DND-41 (cell line): ENCODE data around the gene ATP4B.

ENCODE experiments used
- ATAC-seq: fragments of 200-7000 bp; cut with Tn5 transposase; 3 replicates; pipeline ENCODE4 v1.9.1; 2021; ENCODE audit warnings: low read depth; ENCODE audit not compliant: insufficient read depth
- DNase-seq: peaks from one replicate; pipeline ENCODE4 v3.0.0-alpha.2; 2020
- H2AFZ ChIP-seq: 2 replicates; pipeline ENCODE4 v1.6.0; 2012; ENCODE audit warnings: low read depth, low read length
- H3K27ac ChIP-seq: 2 replicates; pipeline ENCODE4 v1.5.1; 2012; ENCODE audit warnings: low read length, inconsistent platforms
- H3K27me3 ChIP-seq: fragments of 200-600 bp; sonication (generic); 2 replicates; pipeline ENCODE4 v1.6.0; 2012; ENCODE audit warnings: low read length, mild to moderate bottlenecking, inconsistent platforms; ENCODE audit not compliant: insufficient read depth, poor library complexity
- H3K36me3 ChIP-seq: 2 replicates; pipeline ENCODE4 v1.5.1; 2012; ENCODE audit warnings: low read length, inconsistent platforms; ENCODE audit not compliant: insufficient read depth
- H3K4me1 ChIP-seq: 2 replicates; pipeline ENCODE4 v1.5.1; 2012; ENCODE audit warnings: mild to moderate bottlenecking, low read length; ENCODE audit not compliant: insufficient read depth
- H3K4me2 ChIP-seq: 2 replicates; pipeline ENCODE4 v1.6.0; 2012; ENCODE audit warnings: mild to moderate bottlenecking, moderate library complexity, low read length, inconsistent platforms; ENCODE audit not compliant: insufficient read depth
- H3K4me3 ChIP-seq, 2 experiments: fragments of 200-600 bp in 1 of 2; shearing (Covaris generic) in 1 of 2; 2 replicates each; pipeline ENCODE4 v1.5.1; 2012 to 2016; ENCODE audit warnings: inconsistent platforms in 2 of 2, low read length in 2 of 2, mild to moderate bottlenecking in 2 of 2, low read depth in 1 of 2, moderate library complexity in 1 of 2
- H3K79me2 ChIP-seq: 2 replicates; pipeline ENCODE4 v1.6.0; 2012; ENCODE audit warnings: low read length, inconsistent platforms; ENCODE audit not compliant: insufficient read depth
- H3K9ac ChIP-seq: 2 replicates; pipeline ENCODE4 v1.6.0; 2012; ENCODE audit warnings: low read depth, mild to moderate bottlenecking, inconsistent platforms, low read length, moderate library complexity
- H3K9me3 ChIP-seq: 2 replicates; pipeline ENCODE4 v1.5.1; 2012; ENCODE audit warnings: low read length, moderate library complexity, mild to moderate bottlenecking, inconsistent platforms; ENCODE audit not compliant: insufficient read depth, severe bottlenecking
- H4K20me1 ChIP-seq: 2 replicates; pipeline ENCODE4 v1.6.0; 2012; ENCODE audit warnings: low read length; ENCODE audit not compliant: insufficient read depth
- EZH2 ChIP-seq: IDR thresholded peaks from 3 replicates; pipeline ENCODE4 v1.6.1; 2012; ENCODE audit warnings: borderline replicate concordance, low read depth, mild to moderate bottlenecking, moderate library complexity, low read length, inconsistent platforms; ENCODE audit not compliant: severe bottlenecking
- TF ChIP-seq, protein P1 (sequence below): IDR thresholded peaks from 2 replicates; pipeline ENCODE4 v1.5.1; 2012; ENCODE audit warnings: borderline replicate concordance, low read length, moderate library complexity, mild to moderate bottlenecking; ENCODE audit not compliant: poor library complexity, severe bottlenecking; ENCODE audit errors: extremely low read depth

ATP4B gene

GRCh38 chr13:113616991-113617749, 40.8 kb downstream of the ATP4B start:
- Histone ChIP-seq H2AFZ (no peak overlapping the region), H3K9ac (no peak overlapping the region), H3K27ac (no peak overlapping the region), H3K9me3 (no peaks in the 10 kb centered on the region), H3K79me2 (peaks cover 91% of the 10 kb centered on the region), H4K20me1 (peaks cover 94% of the 10 kb centered on the region), H3K27me3 (no peaks in the 10 kb centered on the region), H3K4me1 (no peaks in the 10 kb centered on the region), H3K4me3 (no peak overlapping the region), H3K36me3 (peaks cover 72% of the 10 kb centered on the region), H3K4me2 (no peak overlapping the region)
- DNase-seq: no peak
- no peak for TF ChIP-seq EZH2
- TF ChIP-seq, protein P1, sequence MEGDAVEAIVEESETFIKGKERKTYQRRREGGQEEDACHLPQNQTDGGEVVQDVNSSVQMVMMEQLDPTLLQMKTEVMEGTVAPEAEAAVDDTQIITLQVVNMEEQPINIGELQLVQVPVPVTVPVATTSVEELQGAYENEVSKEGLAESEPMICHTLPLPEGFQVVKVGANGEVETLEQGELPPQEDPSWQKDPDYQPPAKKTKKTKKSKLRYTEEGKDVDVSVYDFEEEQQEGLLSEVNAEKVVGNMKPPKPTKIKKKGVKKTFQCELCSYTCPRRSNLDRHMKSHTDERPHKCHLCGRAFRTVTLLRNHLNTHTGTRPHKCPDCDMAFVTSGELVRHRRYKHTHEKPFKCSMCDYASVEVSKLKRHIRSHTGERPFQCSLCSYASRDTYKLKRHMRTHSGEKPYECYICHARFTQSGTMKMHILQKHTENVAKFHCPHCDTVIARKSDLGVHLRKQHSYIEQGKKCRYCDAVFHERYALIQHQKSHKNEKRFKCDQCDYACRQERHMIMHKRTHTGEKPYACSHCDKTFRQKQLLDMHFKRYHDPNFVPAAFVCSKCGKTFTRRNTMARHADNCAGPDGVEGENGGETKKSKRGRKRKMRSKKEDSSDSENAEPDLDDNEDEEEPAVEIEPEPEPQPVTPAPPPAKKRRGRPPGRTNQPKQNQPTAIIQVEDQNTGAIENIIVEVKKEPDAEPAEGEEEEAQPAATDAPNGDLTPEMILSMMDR: no peak
- no peak for ATAC-seq

DNA sequence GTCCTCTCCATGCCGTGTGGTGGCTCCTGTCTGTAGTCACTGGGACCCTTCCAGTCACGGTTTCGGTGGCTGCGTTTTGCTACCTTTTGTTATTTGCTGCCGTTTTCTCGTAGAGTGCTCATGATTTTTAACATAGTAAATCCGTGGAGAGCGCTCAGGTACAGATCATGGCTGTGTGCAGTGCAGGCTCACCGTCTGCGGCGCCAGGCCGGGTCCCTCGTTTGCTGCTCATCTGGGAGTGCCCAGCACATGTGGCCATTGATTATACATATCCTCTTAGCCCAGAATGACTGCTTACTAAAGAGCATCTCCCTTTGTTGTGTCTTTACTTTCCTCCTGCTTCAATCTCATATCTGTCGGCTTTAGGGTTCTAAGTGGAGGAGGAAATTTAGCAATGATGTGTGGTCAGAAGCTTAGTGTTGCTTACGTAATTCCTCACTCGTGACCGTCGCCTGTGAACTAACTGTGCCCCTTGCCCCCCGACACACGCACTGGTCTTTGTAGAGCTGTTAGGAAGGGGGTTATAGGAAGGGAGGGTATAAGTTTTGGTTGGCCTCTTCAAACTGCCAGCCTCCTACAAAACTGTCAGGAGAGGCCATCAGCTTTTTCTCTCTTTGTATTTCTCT, 41.6 kb downstream of the ATP4B start:
- H2AFZ ChIP-seq: no peak overlapping the region
- no peak overlapping the region for H3K27ac ChIP-seq
- peaks cover 80% of the 10 kb centered on the region for H3K36me3 ChIP-seq
- ATAC-seq (no peak), DNase-seq (no peak)
- H3K9me3 ChIP-seq: no peaks in the 10 kb centered on the region
- peaks cover 96% of the 10 kb centered on the region for H3K79me2 ChIP-seq
- no peaks in the 10 kb centered on the region for H3K4me1 ChIP-seq
- no peak overlapping the region for H3K4me2 ChIP-seq
- H3K9ac ChIP-seq: no peak overlapping the region
- no peaks in the 10 kb centered on the region for H3K27me3 ChIP-seq
- H4K20me1 ChIP-seq: peaks cover 94% of the 10 kb centered on the region
- H3K4me3 ChIP-seq: no peak overlapping the region
- TF ChIP-seq EZH2: no peak
- TF ChIP-seq, protein P1: no peak

- no peaks in the 10 kb centered on the region for H3K27me3 ChIP-seq
- no peak overlapping the region for H3K4me2 ChIP-seq
- H3K79me2 ChIP-seq: peaks cover 100% of the 10 kb centered on the region
- no peaks in the 10 kb centered on the region for H3K9me3 ChIP-seq
- H2AFZ ChIP-seq: no peak overlapping the region
- H3K27ac ChIP-seq: no peak overlapping the region
- H3K4me3 ChIP-seq: no peak overlapping the region
- peaks cover 96% of the 10 kb centered on the region for H4K20me1 ChIP-seq
- DNase-seq (no peak), ATAC-seq (no peak)
- no peak overlapping the region for H3K9ac ChIP-seq
- H3K4me1 ChIP-seq: no peaks in the 10 kb centered on the region
- TF ChIP-seq EZH2: no peak
- TF ChIP-seq, protein P1: no peak
- H3K36me3 ChIP-seq: peaks cover 94% of the 10 kb centered on the region
Observed at GRCh38 chr13:113613789-113614379, 44.1 kb downstream of the ATP4B start.
